SK-N-SH (cell line): ENCODE measurements around the gene PDPK1. TPM values are rescaled to one million over a fixed set of nuclear protein-coding genes. Genes with fewer than 3 reads are reported as not detected.

Experiments used
- CTCF ChIA-PET: fragments of 300-600, 350-600 bp; formaldehyde crosslinking; extraction: SDS; loops from one replicate; lab custom pipeline; 2021; lab: Yijun Ruan, JAX
- POLR2A ChIA-PET: fragments of 350-600 bp; sonication (Branson Sonifier 250); formaldehyde crosslinking; extraction: SDS; loops from one replicate; lab custom pipeline; 2020; ENCODE audit warnings: antibody characterized with exemption, inconsistent platforms; lab: Yijun Ruan, JAX
- DNase-seq: peaks from one replicate; pipeline ENCODE4 v3.0.0; 2012
- H2AFZ ChIP-seq: fragments of 200-600 bp; sonication (generic); 2 replicates; pipeline ENCODE4 v1.8.1; 2016; ENCODE audit warnings: antibody characterized with exemption, mild to moderate bottlenecking, low read depth
- H3F3A ChIP-seq: fragments of 200-600 bp; sonication (generic); replicated peaks from 2 replicates; pipeline ENCODE3; 2016; ENCODE audit warnings: antibody characterized with exemption, mild to moderate bottlenecking; ENCODE audit not compliant: insufficient read depth
- H3K27ac ChIP-seq, 2 experiments: fragments of 200-500 bp in 1 of 2; fragments of 200-600 bp in 1 of 2; sonication (Bioruptor generic) in 1 of 2; sonication (generic), shearing (Covaris generic) in 1 of 2; 2 replicates each; pipeline versions ENCODE4 v1.5.1 to v1.6.1; 2014 to 2016; ENCODE audit warnings: low read depth in 2 of 2, inconsistent platforms in 1 of 2, low read length in 1 of 2, mild to moderate bottlenecking in 1 of 2, mixed read lengths in 1 of 2
- H3K27me3 ChIP-seq: fragments of 200-600 bp; sonication (generic), shearing (Covaris generic); 2 replicates; pipeline ENCODE4 v1.6.1; 2016; ENCODE audit warnings: mixed run types; ENCODE audit not compliant: insufficient read depth
- H3K36me3 ChIP-seq, 2 experiments: fragments of 200-500 bp in 1 of 2; fragments of 200-600 bp in 1 of 2; sonication (Bioruptor generic) in 1 of 2; sonication (generic) in 1 of 2; replicated peaks in 1 of 2; 2 replicates each; pipeline versions ENCODE3 to v1.5.1; 2014 to 2016; ENCODE audit warnings: low read length in 1 of 2, mild to moderate bottlenecking in 1 of 2; ENCODE audit not compliant: insufficient read depth in 2 of 2, control insufficient read depth in 1 of 2
- H3K4me1 ChIP-seq, 2 experiments: fragments of 200-500 bp in 1 of 2; fragments of 200-600 bp in 1 of 2; sonication (Bioruptor generic) in 1 of 2; sonication (generic), shearing (Covaris generic) in 1 of 2; 2 replicates each; pipeline versions ENCODE4 v1.5.1 to v1.6.1; 2014 to 2016; ENCODE audit warnings: low read depth in 1 of 2, low read length in 1 of 2, mixed run types in 1 of 2; ENCODE audit not compliant: insufficient read depth in 2 of 2, control insufficient read depth in 1 of 2
- H3K4me2 ChIP-seq: fragments of 200-600 bp; sonication (generic), shearing (Covaris generic); 2 replicates; pipeline ENCODE4 v1.6.1; 2017; ENCODE audit warnings: mixed run types
- H3K4me3 ChIP-seq, 2 experiments: fragments of 200-500 bp in 1 of 2; fragments of 200-600 bp in 1 of 2; sonication (Bioruptor generic) in 1 of 2; sonication (generic), shearing (Covaris generic) in 1 of 2; 2 replicates each; pipeline versions ENCODE4 v1.5.1 to v1.8.1; 2014 to 2016; ENCODE audit warnings: low read depth in 2 of 2, inconsistent platforms in 1 of 2, low read length in 1 of 2, mild to moderate bottlenecking in 1 of 2, mixed read lengths in 1 of 2, moderate library complexity in 1 of 2
- H3K79me2 ChIP-seq: fragments of 200-600 bp; sonication (generic); 2 replicates; pipeline ENCODE4 v1.8.1; 2017; ENCODE audit warnings: mild to moderate bottlenecking; ENCODE audit not compliant: insufficient read depth
- H3K9ac ChIP-seq: fragments of 200-600 bp; sonication (generic); 2 replicates; pipeline ENCODE4 v1.6.1; 2017; ENCODE audit warnings: mixed run types
- H3K9me2 ChIP-seq: fragments of 200-600 bp; sonication (generic); 2 replicates; pipeline ENCODE4 v1.6.1; 2017; ENCODE audit warnings: mixed run types
- H3K9me3 ChIP-seq: fragments of 200-600 bp; sonication (generic); 2 replicates; pipeline ENCODE4 v1.6.1; 2017; ENCODE audit warnings: mixed run types, mild to moderate bottlenecking, moderate library complexity
- H4K20me1 ChIP-seq: fragments of 200-600 bp; sonication (generic); 2 replicates; pipeline ENCODE4 v1.6.1; 2017; ENCODE audit warnings: mild to moderate bottlenecking, mixed run types; ENCODE audit not compliant: insufficient read depth
- CHD2 ChIP-seq: fragments of 150-350 bp; IDR thresholded peaks from 2 replicates; pipeline ENCODE4 v1.6.1; 2018; ENCODE audit warnings: low read length; ENCODE audit not compliant: partially characterized antibody
- CTCF ChIP-seq: fragments of 200-600 bp; sonication (generic); IDR thresholded peaks from 2 replicates; pipeline ENCODE4 v1.6.1; 2017; ENCODE audit warnings: antibody characterized with exemption, mild to moderate bottlenecking, moderate library complexity
- FOXJ3 ChIP-seq: sonication (generic); formaldehyde crosslinking; IDR thresholded peaks from 2 replicates; pipeline ENCODE4 v1.5.1; 2020; ENCODE audit warnings: mild to moderate bottlenecking, missing genetic modification reagents
- GATA2 ChIP-seq: sonication (generic); formaldehyde crosslinking; IDR thresholded peaks from 2 replicates; pipeline ENCODE4 v1.5.0; 2020; ENCODE audit warnings: mild to moderate bottlenecking, missing genetic modification reagents
- MAX ChIP-seq: IDR thresholded peaks from 2 replicates; pipeline ENCODE4 v1.4.0; 2012; ENCODE audit warnings: low read depth
- RAD21 ChIP-seq: IDR thresholded peaks from 2 replicates; pipeline ENCODE4 v1.6.1; 2012; ENCODE audit warnings: mild to moderate bottlenecking, low read length
- SIN3A ChIP-seq: IDR thresholded peaks from 2 replicates; pipeline ENCODE4 v1.6.1; 2012; ENCODE audit warnings: low read depth, mild to moderate bottlenecking, low read length, moderate library complexity, borderline replicate concordance
- SMC3 ChIP-seq: IDR thresholded peaks from 2 replicates; pipeline ENCODE4 v1.6.1; 2012; ENCODE audit warnings: low read depth, low read length, improper control_type of control experiment
- TCF12 ChIP-seq: IDR thresholded peaks from 2 replicates; pipeline ENCODE4 v1.4.0; 2012
- YY1 ChIP-seq: IDR thresholded peaks from 2 replicates; pipeline ENCODE4 v1.4.0; 2012; ENCODE audit warnings: low read depth, mild to moderate bottlenecking
- ZBTB33 ChIP-seq: IDR thresholded peaks from 2 replicates; pipeline ENCODE4 v1.4.0; 2012; ENCODE audit warnings: low read depth, borderline replicate concordance
- WGBS: methylation state at CpG from one replicate; pipeline ENCODE4 v1.1.6; 2017; ENCODE audit warnings: low lambda C conversion rate; 5-methylcytosine and 5-hydroxymethylcytosine counted together
- polyA plus RNA-seq, 3 experiments: library from polyadenylated mRNA; depleted of rRNA; stranded (reverse); fragments of >200 nt; gene quantifications; 2 replicates each; pipeline ENCODE4 v1.2.3, GENCODE V29; 2012

Gene PDPK1
- polyA plus RNA-seq, 1 of the 3 experiments (the other 2 are of a cell fraction), result 22.0 TPM

- H3K9me2 ChIP-seq, result no peaks in the 10 kb centered on the region
- ChIA-PET POLR2A (no interaction called here), CTCF (interaction anchor here (0.9 kb wide), 1 partner anchor 15 kb away, joined by 3 read pairs; no protein-coding TSS in a partner anchor)
- H3K27me3 ChIP-seq, result no peaks in the 10 kb centered on the region
- peaks cover 50% of the 10 kb centered on the region for H4K20me1 ChIP-seq
- H3K79me2 ChIP-seq, result peaks cover 69% of the 10 kb centered on the region
- H3K36me3 ChIP-seq, result peaks cover 0 to 5% of the 10 kb centered on the region in 2 experiments
- H3K4me1 ChIP-seq, result peaks cover 15 to 42% of the 10 kb centered on the region in 2 experiments; a peak in 3 of 4 replicates
- DNase-seq, result no peak
- H3K4me2 ChIP-seq, result peak overlapping the region; percentile 95
- TF ChIP-seq MAX (no peak), TCF12 (no peak), CTCF (no peak), YY1 (no peak), GATA2 (CRISPR knock-in tag) (no peak), ZBTB33 (no peak), FOXJ3 (CRISPR knock-in tag) (no peak), RAD21 (no peak)
- 83% methylated on average over 10 of the region's 11 CpGs for WGBS
- peaks cover 7% of the 10 kb centered on the region for H3F3A ChIP-seq
- no peak overlapping the region for H2AFZ ChIP-seq
- H3K27ac ChIP-seq, result no peak overlapping the region
- no peaks in the 10 kb centered on the region for H3K9me3 ChIP-seq
- no peak overlapping the region for H3K9ac ChIP-seq
- H3K4me3 ChIP-seq, result 0 out of 4 replicates have a peak overlapping the region, but pooled peaks of 1 of the 2 experiments have one; percentile 39
These were observed 21.2 kb upstream of the PDPK1 start for GRCh38 chr16:2516391-2517240.

- Histone ChIP-seq H3K36me3 (peaks cover 5 to 7% of the 10 kb centered on the region in 2 experiments), H2AFZ (no peak overlapping the region), H3F3A (peaks cover 7% of the 10 kb centered on the region), H3K4me1 (peaks cover 14 to 36% of the 10 kb centered on the region in 2 experiments; a peak in 3 of 4 replicates), H3K4me2 (no peak overlapping the region), H3K27me3 (no peaks in the 10 kb centered on the region), H3K9ac (no peak overlapping the region), H4K20me1 (peaks cover 50% of the 10 kb centered on the region), H3K4me3 (no peak overlapping the region), H3K9me3 (no peaks in the 10 kb centered on the region), H3K27ac (no peak overlapping the region), H3K9me2 (no peaks in the 10 kb centered on the region), H3K79me2 (peaks cover 84% of the 10 kb centered on the region)
- DNase-seq, result no peak
- ChIA-PET CTCF (interaction anchor here (1.5 to 1.6 kb wide), 2 partner anchors 17 to 22 kb away, joined by 3 read pairs; no protein-coding TSS in a partner anchor), POLR2A (no interaction called here)
- 91% methylated on average over 8 of the region's 12 CpGs for WGBS
- TF ChIP-seq CHD2 (no peak), SMC3 (no peak), MAX (no peak), SIN3A (no peak)
These were observed 19.7 kb upstream of the PDPK1 start for GRCh38 chr16:2517954-2518605.
